IMR-90 (cell line): Measurements from ENCODE around the gene EFHD2. TPM values are rescaled to one million over a fixed set of nuclear protein-coding genes. Genes with fewer than 3 reads are reported as not detected.

Source experiments
- ATAC-seq: fragments of 200-7000 bp; cut with Tn5 transposase; 2 replicates; pipeline ENCODE4 v1.9.1; 2020; ENCODE audit warnings: low read depth, mild to moderate bottlenecking, moderate library complexity
- BruUV-seq: library from RNA; stranded (reverse); fragments of 400-500 nt; replicated peaks from 2 replicates; lab custom pipeline; 2021; lab: Mats Ljungman, UMichigan
- CTCF ChIA-PET: fragments of 300-600 bp; formaldehyde crosslinking; extraction: SDS; loops from one replicate; lab custom pipeline; 2021; ENCODE audit warnings: antibody characterized with exemption; lab: Yijun Ruan, JAX
- POLR2A ChIA-PET: fragments of 300-600 bp; sonication (Branson Sonifier 250); formaldehyde crosslinking; loops from one replicate; lab custom pipeline; 2022; ENCODE audit warnings: antibody characterized with exemption; ENCODE audit not compliant: unreplicated experiment; lab: Charles Lee
- DNase-seq: peaks from one replicate; pipeline ENCODE4 v3.0.0; 2013
- H2AFZ ChIP-seq: replicated peaks from 2 replicates; pipeline ENCODE3; 2013; ENCODE audit warnings: low read length, mild to moderate bottlenecking; ENCODE audit not compliant: poor library complexity
- H2AK5ac ChIP-seq: 2 replicates; pipeline ENCODE4 v1.6.1; 2013; ENCODE audit warnings: low read depth, low read length, inconsistent platforms
- H2AK9ac ChIP-seq: replicated peaks from 2 replicates; pipeline ENCODE3; 2013; ENCODE audit warnings: mild to moderate bottlenecking, low read depth, low read length, moderate library complexity; ENCODE audit not compliant: poor library complexity
- H2BK120ac ChIP-seq: 2 replicates; pipeline ENCODE4 v1.6.1; 2013; ENCODE audit warnings: low read depth, low read length, inconsistent platforms
- H2BK15ac ChIP-seq: 3 replicates; pipeline ENCODE4 v1.6.1; 2013; ENCODE audit warnings: low read depth, low read length, inconsistent platforms
- H2BK20ac ChIP-seq: 2 replicates; pipeline ENCODE4 v1.6.1; 2013; ENCODE audit warnings: low read depth, mild to moderate bottlenecking, inconsistent platforms, low read length, moderate library complexity
- H2BK5ac ChIP-seq: 2 replicates; pipeline ENCODE4 v1.6.1; 2013; ENCODE audit warnings: mild to moderate bottlenecking, low read depth, low read length, inconsistent platforms; ENCODE audit not compliant: poor library complexity, severe bottlenecking
- H3K14ac ChIP-seq: replicated peaks from 2 replicates; pipeline ENCODE4 v1.6.1; 2013; ENCODE audit warnings: low read depth, low read length, inconsistent platforms
- H3K18ac ChIP-seq: 2 replicates; pipeline ENCODE4 v1.6.1; 2013; ENCODE audit warnings: low read depth, low read length, control low read depth
- H3K23ac ChIP-seq: 2 replicates; pipeline ENCODE4 v1.6.1; 2013; ENCODE audit warnings: low read depth, low read length, inconsistent platforms
- H3K27ac ChIP-seq: 2 replicates; pipeline ENCODE4 v1.5.1; 2013; ENCODE audit warnings: mild to moderate bottlenecking, control low read depth, low read length; ENCODE audit not compliant: insufficient read depth
- H3K27me3 ChIP-seq: 2 replicates; pipeline ENCODE4 v1.6.1; 2013; ENCODE audit warnings: low read length; ENCODE audit not compliant: control insufficient read depth, insufficient read depth
- H3K36me3 ChIP-seq: 2 replicates; pipeline ENCODE4 v1.6.1; 2013; ENCODE audit warnings: low read length, mixed read lengths; ENCODE audit not compliant: control insufficient read depth, insufficient read depth
- H3K4ac ChIP-seq: 2 replicates; pipeline ENCODE4 v1.6.1; 2013; ENCODE audit warnings: low read depth, low read length, inconsistent platforms
- H3K4me1 ChIP-seq: 2 replicates; pipeline ENCODE4 v1.6.1; 2013; ENCODE audit warnings: low read length, mixed read lengths; ENCODE audit not compliant: control insufficient read depth, insufficient read depth
- H3K4me2 ChIP-seq: 2 replicates; pipeline ENCODE4 v1.6.1; 2013; ENCODE audit warnings: low read depth, mild to moderate bottlenecking, control low read depth, low read length, moderate library complexity
- H3K4me3 ChIP-seq: 2 replicates; pipeline ENCODE4 v1.5.1; 2013; ENCODE audit warnings: low read depth, mild to moderate bottlenecking, control low read depth, low read length, moderate library complexity; ENCODE audit not compliant: insufficient read depth
- H3K56ac ChIP-seq: 2 replicates; pipeline ENCODE4 v1.6.1; 2013; ENCODE audit warnings: low read length, inconsistent platforms; ENCODE audit not compliant: insufficient read depth; ENCODE audit errors: extremely low read depth
- H3K79me1 ChIP-seq, 2 experiments: 2 replicates each; pipeline ENCODE4 v1.6.1; 2013; ENCODE audit warnings: low read length in 2 of 2, inconsistent platforms in 1 of 2, low read depth in 1 of 2
- H3K9ac ChIP-seq: 2 replicates; pipeline ENCODE4 v1.6.1; 2013; ENCODE audit warnings: low read depth, low read length, control low read depth
- H3K9me1 ChIP-seq: 2 replicates; pipeline ENCODE4 v1.6.1; 2013; ENCODE audit warnings: low read length, inconsistent platforms; ENCODE audit not compliant: insufficient read depth
- H3K9me3 ChIP-seq: 2 replicates; pipeline ENCODE4 v1.6.1; 2013; ENCODE audit warnings: low read length; ENCODE audit not compliant: control insufficient read depth, insufficient read depth
- H4K20me1 ChIP-seq: 2 replicates; pipeline ENCODE4 v1.6.1; 2013; ENCODE audit warnings: low read length, inconsistent platforms; ENCODE audit not compliant: insufficient read depth
- H4K5ac ChIP-seq: 2 replicates; pipeline ENCODE4 v1.6.1; 2013; ENCODE audit warnings: mild to moderate bottlenecking, low read depth, low read length, control low read depth
- H4K8ac ChIP-seq, 2 experiments: 2 replicates each; pipeline ENCODE4 v1.6.1; 2013; ENCODE audit warnings: low read depth in 2 of 2, low read length in 2 of 2, control low read depth in 1 of 2, inconsistent platforms in 1 of 2
- H4K91ac ChIP-seq: 2 replicates; pipeline ENCODE4 v1.6.1; 2013; ENCODE audit warnings: low read depth, low read length, inconsistent platforms; ENCODE audit not compliant: insufficient read depth
- BHLHE40 ChIP-seq: fragments of 150-350 bp; IDR thresholded peaks from 2 replicates; pipeline ENCODE4 v1.6.1; 2016; ENCODE audit warnings: mild to moderate bottlenecking, low read depth, low read length
- CEBPB ChIP-seq: IDR thresholded peaks from 2 replicates; pipeline ENCODE4 v1.6.1; 2012; ENCODE audit warnings: low read depth, low read length, improper control_type of control experiment
- CHD1 ChIP-seq: IDR thresholded peaks from 2 replicates; pipeline ENCODE4 v1.6.1; 2012; ENCODE audit warnings: low read depth, low read length, improper control_type of control experiment
- CTCF ChIP-seq: conservative IDR thresholded peaks from 2 replicates; pipeline ENCODE4 v1.5.1; 2012; ENCODE audit warnings: mild to moderate bottlenecking, low read depth, low read length, improper control_type of control experiment
- ELK1 ChIP-seq: fragments of 150-350 bp; IDR thresholded peaks from 2 replicates; pipeline ENCODE4 v1.6.1; 2016; ENCODE audit warnings: low read depth, mild to moderate bottlenecking, low read length, moderate library complexity, borderline replicate concordance
- FOS ChIP-seq: fragments of 150-350 bp; IDR thresholded peaks from 2 replicates; pipeline ENCODE4 v1.6.1; 2016; ENCODE audit warnings: low read depth, low read length
- MAFK ChIP-seq: IDR thresholded peaks from 2 replicates; pipeline ENCODE4 v1.6.1; 2012; ENCODE audit warnings: low read depth, low read length, improper control_type of control experiment
- MAZ ChIP-seq: IDR thresholded peaks from 2 replicates; pipeline ENCODE4 v1.6.1; 2012; ENCODE audit warnings: low read depth, mild to moderate bottlenecking, low read length, improper control_type of control experiment, moderate library complexity, borderline replicate concordance
- MXI1 ChIP-seq: IDR thresholded peaks from 2 replicates; pipeline ENCODE4 v1.6.1; 2012; ENCODE audit warnings: low read depth, mild to moderate bottlenecking, low read length, moderate library complexity, borderline replicate concordance
- NFE2L2 ChIP-seq: fragments of 150-350 bp; IDR thresholded peaks from 2 replicates; pipeline ENCODE4 v1.6.1; 2016; ENCODE audit warnings: low read depth, mild to moderate bottlenecking, low read length
- RAD21 ChIP-seq: IDR thresholded peaks from 2 replicates; pipeline ENCODE4 v1.6.1; 2012; ENCODE audit warnings: low read length, improper control_type of control experiment
- RCOR1 ChIP-seq: IDR thresholded peaks from 2 replicates; pipeline ENCODE4 v1.6.1; 2012; ENCODE audit warnings: mild to moderate bottlenecking, low read length, improper control_type of control experiment; ENCODE audit not compliant: insufficient replicate concordance
- RFX5 ChIP-seq: IDR thresholded peaks from 2 replicates; pipeline ENCODE4 v1.8.0; 2012; ENCODE audit warnings: low read depth, mild to moderate bottlenecking, low read length, moderate library complexity
- USF2 ChIP-seq: fragments of 150-350 bp; IDR thresholded peaks from 2 replicates; pipeline ENCODE4 v1.6.1; 2017; ENCODE audit warnings: mild to moderate bottlenecking, antibody characterized with exemption, low read length, low read depth
- WGBS, 2 experiments: methylation state at CpG; one replicate each; pipeline versions ENCODE4 v1.1.5 to v1.1.7; 2013; ENCODE audit warnings: missing lambda C conversion rate in 2 of 2; ENCODE audit not compliant: insufficient read length in 1 of 2; ENCODE audit errors: extremely low coverage in 2 of 2; 5-methylcytosine and 5-hydroxymethylcytosine counted together
- dilution Hi-C: fragments of 300-500 bp; cut with HindIII; formaldehyde crosslinking; loops from one replicate; pipeline ENCODE4 v1.14.3; 2018; ENCODE audit warnings: low sequenced_read_pairs; ENCODE audit not compliant: unreplicated experiment
- in situ Hi-C: fragments of 300-500 bp; cut with MboI; formaldehyde crosslinking; loops from 3 replicates; pipeline ENCODE4 v1.14.3; 2019; ENCODE audit warnings: low sequenced_read_pairs, inconsistent platforms, mixed read lengths
- intact Hi-C: fragments of 100-400 bp; cut with micrococcal nuclease; formaldehyde crosslinking; loops from 2 replicates; pipeline ENCODE4 v1.10.0; 2022
- polyA plus RNA-seq, 3 experiments: library from polyadenylated mRNA; depleted of rRNA; stranded (reverse); fragments of >200 nt; gene quantifications; 2 replicates each; pipeline ENCODE4 v1.2.3, GENCODE V29; 2012; ENCODE audit warnings: low replicate concordance in 1 of 3
- total RNA-seq: library from RNA; depleted of rRNA; stranded (reverse); fragments of >200 nt; gene quantifications from 2 replicates; pipeline ENCODE4 v1.2.3, GENCODE V29; 2012

Gene EFHD2
- total and polyA plus RNA-seq, 2 of the 4 experiments (the other 2 are of a cell fraction) = 22.6 to 58.9 TPM

- Histone ChIP-seq H2BK15ac (no peak overlapping the region), H2AK5ac (no peak overlapping the region), H3K56ac (no peak overlapping the region), H2BK5ac (no peak overlapping the region), H3K14ac (no peak overlapping the region), H3K4me1 (no peaks in the 10 kb centered on the region), H2AK9ac (no peak overlapping the region), H3K4me2 (no peak overlapping the region), H3K79me1 (no peaks in the 10 kb centered on the region), H3K36me3 (no peaks in the 10 kb centered on the region), H2BK20ac (no peak overlapping the region), H4K5ac (no peak overlapping the region), H3K9me3 (peaks cover 7% of the 10 kb centered on the region), H3K9ac (no peak overlapping the region), H4K91ac (no peak overlapping the region), H3K23ac (no peak overlapping the region), H3K27me3 (peaks cover 9% of the 10 kb centered on the region), H2AFZ (no peak overlapping the region), H3K27ac (no peak overlapping the region), H3K18ac (no peak overlapping the region), H3K4ac (no peak overlapping the region), H4K8ac (no peak overlapping the region), H4K20me1 (no peaks in the 10 kb centered on the region), H3K9me1 (no peaks in the 10 kb centered on the region), H3K4me3 (no peak overlapping the region), H2BK120ac (no peak overlapping the region)
- DNase-seq (no peak), ATAC-seq (no peak)
- WGBS, 2 experiments = no CpG with 5 or more reads among the region's 2 CpGs
- in situ Hi-C loops (no loop called here), dilution Hi-C loops (no loop called here), intact Hi-C loops (no loop called here)
- POLR2A ChIA-PET = no interaction called here
- no TSS peak for BruUV-seq
- CTCF ChIA-PET = no interaction called here
- TF ChIP-seq MAZ (no peak), MAFK (no peak), NFE2L2 (no peak), CTCF (no peak), RFX5 (no peak), USF2 (no peak), ELK1 (no peak), RCOR1 (no peak), MXI1 (no peak), CEBPB (no peak), BHLHE40 (no peak), RAD21 (no peak), CHD1 (no peak), FOS (no peak)
These were observed 12.5 kb upstream of the EFHD2 start for GRCh38 chr1:15397236-15397635.
